GM19043 (cell line): ENCODE results near the gene SMIM23.
"Not testable (repeated sequence)": the region's sequence is repeated elsewhere in the genome, so short reads cannot be mapped to it uniquely, and the experiment has no call there.

ENCODE experiments used
- ATAC-seq: cut with Tn5 transposase; IDR thresholded peaks from one replicate; pipeline ENCODE4 v1.9.1; 2021; ENCODE audit warnings: low read depth; ENCODE audit not compliant: unreplicated experiment

Gene SMIM23

DNA sequence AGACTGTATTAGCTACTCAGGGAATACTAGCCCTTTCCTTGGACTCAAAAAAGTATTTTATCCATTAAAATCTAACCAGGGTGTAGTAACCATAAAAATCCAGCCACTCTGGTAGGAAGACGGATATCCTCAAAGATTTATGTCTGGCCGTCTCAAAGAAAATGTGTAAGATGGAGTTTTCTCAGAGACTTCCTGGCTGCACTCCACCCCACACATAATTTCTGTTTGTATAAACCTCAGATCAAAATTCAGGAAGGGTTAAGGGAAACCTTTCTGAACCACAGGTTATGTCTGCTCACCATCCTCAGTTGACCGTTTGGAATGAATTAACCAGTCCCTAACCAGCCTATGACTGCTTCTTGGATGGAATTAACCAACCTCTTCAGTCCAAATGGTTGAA lies 13.8 kb upstream of the SMIM23 start:
- ATAC-seq, result no peak

DNA sequence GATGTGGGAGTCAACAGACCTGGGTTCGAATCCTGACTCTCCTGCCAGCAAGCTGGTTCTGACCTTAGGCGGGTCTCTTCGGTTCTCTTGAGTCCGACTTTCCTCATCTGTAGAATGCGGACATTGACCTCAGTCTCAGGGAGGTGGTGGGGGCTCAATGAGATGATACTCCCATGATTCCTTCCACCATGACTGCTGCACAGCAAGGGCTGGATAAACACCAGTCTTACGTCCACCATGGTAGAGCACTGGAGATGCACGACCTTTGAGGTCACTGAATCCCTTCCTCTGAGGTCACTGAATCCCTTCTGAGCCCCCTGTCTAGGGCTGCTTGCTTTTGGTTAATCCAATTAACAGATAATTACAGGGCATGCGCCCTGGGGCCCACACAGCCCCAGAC lies 12.5 kb upstream of the SMIM23 start:
- no peak for ATAC-seq

DNA sequence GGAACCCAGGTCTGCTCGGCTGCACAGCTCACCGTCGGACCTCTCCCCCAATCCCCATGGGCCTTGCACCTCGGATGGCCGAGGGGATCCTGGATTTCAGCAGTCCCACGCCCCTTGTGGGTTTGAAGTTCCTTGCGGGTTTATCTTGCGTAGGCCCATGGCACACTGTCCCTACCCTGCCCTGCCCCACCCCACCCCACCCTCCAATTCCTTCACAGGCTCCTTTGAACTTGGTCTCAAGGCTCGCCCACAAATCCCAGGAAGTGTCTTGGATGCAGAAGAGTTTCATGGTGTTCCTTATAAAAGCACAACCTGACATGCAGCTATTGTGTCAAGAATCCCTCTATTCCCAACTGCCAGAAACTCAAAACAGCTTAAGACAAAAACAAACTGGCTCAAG lies 11.2 kb upstream of the SMIM23 start:
- ATAC-seq, result no peak

DNA sequence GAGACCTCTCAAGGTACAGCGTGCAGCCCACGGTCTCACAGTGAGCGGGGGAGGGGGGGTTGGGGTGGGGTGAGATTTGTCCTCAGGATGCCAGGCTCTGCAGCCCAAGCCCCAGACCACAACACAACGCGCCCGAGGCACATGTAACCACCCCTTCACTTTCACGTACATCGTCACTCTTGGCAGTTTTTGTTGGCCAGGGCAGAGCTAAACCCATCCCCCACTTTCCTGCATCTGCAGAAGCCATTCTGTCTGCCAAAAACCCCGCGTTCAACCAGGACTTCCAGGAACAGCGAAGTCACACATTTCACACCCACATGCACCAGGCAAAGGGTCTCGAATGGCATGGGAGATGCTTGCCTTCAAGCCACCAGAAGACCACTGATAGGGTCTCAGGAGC lies 9.4 kb upstream of the SMIM23 start:
- ATAC-seq, result no peak

DNA sequence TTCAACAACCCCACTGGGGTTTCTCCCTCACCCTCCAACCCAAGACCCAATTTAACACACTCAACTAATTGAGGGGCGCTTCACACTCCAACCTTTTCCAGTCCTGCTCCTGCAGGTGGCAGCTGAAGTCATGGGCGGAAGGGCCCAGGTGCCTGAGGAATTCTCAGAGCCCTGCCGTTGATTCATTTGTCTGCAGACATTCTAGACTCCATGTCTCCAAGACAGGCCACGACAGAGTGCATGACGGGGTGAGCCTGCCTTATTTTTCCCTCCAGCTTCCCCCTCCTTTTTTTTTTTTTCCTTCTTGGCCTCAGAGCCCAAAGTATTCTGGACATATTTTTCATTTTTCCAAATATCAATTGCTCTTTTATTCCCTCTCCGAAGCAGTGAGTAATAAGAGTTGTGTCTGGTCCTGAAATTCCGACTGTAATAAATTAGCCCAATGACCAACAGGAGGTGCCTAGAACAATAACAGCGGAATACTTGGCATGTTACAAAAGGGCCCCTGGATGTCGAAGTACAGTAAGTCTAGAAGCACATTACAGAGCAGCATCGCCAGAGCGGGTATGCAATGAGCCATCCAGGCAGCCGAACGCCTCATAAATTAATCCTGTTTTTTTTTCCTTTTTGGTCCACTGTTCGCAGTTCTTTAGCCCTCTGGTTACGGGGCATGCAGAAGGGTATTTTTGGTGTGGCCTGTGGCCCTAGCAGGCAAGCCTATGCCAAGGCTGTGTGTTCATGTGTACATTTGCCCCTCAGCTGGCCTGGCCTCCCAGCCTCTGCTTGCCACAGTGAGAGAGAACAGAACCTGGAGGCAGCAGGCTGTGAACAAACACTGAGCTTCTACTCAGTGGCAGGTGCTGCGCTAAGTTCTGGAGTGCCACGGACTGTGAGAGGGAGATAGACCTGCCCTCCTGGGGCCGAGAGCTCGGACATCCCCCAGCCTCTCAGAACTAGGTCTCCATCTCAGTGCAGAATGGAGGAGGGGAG lies 8.6 kb upstream of the SMIM23 start:
- ATAC-seq, result no peak

DNA sequence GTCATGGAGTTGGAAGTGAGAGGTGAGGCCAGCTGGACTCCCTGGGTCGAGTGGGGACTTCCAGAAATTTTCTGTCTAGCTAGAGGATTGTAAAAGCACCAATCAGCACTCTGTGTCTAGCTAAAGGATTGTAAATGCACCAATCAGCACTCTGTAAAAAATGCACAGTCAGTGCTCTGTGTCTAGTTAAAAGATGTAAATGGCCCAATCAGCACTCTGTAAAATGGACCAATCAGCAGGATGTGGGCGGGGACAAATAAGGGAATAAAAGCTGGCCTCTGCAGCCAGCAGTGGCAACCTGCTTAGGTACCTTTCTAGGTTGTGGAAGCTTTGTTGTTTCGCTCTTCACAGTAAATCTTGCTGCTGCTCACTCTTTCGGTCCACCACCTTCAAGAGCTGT lies 3.9 kb upstream of the SMIM23 start:
- not testable (repeated sequence) for ATAC-seq

DNA sequence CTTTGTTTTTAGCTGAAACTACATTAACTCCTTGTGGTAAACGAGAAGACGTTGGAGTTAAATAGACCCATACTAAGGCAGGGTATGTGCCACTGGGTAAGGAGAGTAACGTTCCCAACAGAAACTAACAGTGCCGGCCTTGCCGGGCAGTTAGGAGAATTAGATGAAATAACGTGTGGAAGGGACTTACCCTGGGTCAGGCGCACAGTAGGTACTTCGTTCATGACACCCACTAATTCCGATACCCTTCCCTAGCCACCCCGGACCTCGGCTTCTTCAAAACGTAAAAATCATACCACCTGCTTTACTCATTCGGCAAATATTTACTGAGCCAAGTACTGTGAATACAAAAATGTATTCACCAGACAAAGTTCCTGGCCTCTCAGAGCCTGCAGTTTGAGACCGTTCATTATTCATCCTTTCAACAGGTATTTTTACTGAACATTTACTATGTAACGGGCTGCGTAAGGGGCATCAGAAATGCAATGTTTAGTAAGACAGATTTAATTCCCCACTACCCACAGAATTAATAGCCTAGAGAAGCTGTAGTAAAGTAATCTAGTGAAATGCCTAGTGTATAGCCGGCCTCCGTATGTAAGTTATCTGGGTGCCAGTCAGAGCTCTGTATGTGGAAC lies 3.2 kb upstream of the SMIM23 start:
- ATAC-seq, result no peak

DNA sequence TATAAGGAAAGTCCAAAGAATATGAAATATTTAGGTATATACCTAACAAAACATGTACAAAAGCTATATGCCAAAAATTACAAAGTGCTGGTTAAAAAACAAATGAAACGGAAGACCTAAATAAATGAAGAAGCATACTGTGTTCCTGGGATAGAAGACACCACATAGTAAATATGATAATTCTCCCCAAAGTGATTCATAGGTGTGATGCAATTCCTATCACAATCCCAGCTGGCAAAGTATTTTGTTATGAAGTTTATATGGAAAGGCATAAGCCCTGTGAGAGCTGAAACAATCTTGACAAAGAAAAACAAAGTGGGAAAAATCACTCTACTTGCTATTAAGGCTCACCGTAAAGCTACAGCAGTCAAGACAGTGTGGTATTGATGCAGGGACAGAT lies 2.6 kb upstream of the SMIM23 start:
- no peak for ATAC-seq

DNA sequence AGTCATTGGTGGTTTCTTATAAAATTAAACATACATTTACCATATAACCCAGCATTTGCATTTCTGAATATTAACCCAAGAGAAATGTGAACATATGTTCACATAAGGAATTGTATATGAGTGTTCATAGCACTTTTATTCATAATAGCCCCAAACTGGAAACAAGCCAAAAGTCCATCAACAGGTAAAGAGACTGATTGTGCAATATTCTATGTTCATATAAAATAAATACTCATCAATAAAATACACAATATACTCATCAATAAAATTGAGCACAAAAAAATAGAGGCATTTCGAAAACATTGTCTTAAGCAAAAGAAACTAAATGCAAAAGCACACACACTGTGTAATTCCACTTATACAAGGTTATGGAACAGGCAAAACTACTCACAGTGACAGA lies 3.7 kb downstream of the SMIM23 start:
- ATAC-seq, result no peak

DNA sequence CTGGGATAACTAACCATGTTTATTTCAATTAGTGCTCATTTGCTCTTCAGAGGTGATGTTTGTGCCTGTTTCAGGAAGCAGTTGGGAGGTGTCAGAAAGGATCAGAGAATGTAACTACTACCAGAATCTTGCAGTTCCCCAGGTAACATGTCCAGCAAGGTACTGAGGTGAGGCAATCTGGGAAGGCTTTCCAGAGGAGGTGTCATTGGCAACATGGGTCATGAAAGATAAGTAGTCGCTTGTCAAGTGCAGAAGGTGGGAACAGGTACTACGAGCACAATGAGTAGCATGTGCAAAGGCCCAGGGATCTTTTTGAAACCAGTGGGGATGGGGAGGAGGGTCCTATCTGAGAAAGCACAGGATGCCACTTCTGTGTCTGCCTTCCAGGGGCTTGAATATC lies 4.8 kb downstream of the SMIM23 start:
- ATAC-seq, result no peak

DNA sequence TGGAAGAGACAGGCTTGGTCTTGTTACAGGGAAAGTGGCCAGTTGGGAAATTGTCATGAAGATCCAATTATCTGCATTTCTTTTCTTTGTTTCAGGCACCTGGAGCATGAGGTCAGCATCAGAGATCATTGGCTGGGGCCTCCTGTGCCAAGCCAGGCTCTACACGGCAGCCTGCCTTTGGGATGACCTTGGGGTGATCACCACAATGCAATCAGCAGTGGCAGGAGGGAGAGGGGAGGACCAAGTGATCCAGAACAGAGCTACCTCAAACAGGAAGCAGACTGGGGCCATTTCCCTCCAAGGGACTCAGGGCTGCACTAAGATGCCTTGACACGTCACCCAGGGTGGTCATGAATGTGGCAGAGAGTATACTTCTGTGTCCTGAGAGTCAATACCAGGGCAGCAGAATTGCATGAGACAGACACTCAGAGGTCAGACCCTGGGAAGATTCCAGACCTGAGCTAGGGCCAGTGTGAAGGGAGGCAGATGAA lies 8.9 kb downstream of the SMIM23 start:
- ATAC-seq, result no peak

DNA sequence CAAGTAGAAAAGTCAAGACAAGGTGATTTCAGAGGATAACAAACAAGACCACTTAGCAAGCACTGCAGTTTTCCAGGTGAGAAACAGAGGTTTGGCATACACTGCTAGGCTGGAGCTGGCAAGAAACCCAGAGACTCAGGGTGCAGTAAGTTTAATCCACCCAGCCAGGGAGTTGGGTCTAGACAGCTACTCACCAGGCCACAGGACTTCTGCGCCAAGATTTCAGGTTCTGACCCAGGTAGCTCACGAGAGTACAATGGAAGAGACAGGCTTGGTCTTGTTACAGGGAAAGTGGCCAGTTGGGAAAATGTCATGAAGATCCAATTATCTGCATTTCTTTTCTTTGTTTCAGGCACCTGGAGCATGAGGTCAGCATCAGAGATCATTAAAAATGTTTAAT lies 9.8 kb downstream of the SMIM23 start:
- ATAC-seq, result no peak

DNA sequence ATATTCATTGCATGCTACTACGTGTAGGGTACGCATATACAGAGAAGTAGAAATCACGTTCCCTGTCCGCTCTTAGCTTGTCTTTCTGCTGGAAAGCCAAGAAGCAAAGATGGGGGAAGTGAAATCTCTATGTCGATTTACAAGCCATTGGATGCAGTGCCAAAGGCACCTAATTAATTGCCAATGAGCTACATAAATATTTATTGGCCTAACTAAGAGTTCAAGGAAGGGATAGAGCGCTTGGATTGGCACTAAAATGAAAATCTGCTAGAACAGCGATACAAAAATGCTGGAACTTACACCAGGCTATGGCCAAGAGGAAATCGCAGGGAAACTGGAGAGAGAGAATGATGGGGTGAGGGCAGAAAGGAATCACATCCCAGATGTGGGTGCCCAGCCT lies 10.8 kb downstream of the SMIM23 start:
- ATAC-seq, result no peak

DNA sequence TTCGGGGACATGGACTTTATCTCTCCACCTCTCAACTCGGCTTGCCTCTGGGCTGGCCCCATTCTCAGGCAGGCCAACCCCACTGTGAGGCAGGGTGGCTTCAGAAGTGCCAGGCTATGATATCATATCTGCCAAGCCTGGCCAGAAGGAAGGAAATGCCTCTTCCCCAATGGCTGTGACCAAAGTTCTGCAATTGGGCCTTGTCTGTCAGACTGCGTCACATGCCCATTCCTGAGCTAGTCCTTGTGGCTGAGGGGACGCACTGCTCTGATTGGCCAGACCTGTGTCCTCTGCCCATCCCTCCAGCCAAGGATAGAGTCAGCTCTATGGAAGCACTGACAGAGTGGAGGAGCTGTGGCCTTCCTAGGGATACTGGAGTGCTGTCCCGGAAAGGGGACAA lies 11.9 kb downstream of the SMIM23 start:
- ATAC-seq, result no peak

DNA sequence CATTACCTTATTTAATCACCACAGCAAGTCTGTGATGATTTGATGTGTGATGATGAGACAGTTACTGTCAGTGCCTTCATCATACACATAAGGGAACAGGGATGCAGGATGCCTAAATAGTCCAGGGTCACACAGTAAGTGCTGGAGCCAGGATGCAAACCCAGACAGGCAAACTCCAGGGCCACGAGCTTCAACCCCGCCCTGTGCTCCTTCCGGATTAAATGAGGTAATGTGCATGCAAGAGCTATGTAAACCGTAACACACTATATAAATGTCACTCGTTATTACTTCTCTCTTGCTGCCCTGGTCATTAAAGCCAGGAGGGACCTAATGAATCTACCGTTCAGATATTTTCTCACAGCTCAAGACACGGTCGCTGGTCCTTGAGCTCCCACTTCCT lies 12.8 kb downstream of the SMIM23 start:
- ATAC-seq, result no peak

DNA sequence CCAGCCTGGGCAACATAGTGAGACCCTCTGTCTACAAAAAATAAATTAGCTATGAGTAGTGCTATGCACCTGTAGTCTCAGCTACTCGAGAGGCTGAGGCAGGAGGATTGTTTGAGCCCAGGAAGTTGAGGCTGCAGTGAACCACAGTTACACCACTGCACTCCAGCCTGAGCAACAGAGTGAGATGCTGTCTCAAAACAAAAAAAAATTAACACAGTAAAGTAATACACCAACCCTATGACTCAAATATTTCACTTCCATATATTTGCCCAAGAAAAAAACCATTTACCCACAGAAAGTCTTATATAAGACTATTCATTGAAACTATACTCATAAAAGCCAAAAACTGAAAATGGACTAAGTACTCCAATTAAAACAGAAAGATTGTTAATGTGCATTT lies 16.2 kb downstream of the SMIM23 start:
- no peak for ATAC-seq

DNA sequence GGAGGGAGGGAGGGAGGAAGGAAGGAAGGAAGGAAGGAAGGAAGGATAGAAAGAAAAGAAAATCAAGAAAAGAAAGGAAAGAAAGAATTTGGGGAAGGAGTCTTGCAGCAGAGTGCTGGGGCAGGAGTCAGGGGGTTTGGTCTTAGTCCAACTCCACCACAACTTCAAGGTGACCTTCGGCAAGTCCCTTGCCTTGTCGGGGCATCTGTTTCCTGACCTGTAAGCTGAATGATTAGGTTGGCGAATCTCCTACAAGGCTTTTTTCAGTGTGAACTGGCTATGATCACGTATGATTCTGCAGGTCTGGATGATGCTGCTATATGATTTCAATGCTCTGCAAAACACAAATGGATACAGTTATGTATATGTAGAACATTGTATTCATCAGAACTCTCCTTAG lies 20.1 kb downstream of the SMIM23 start:
- no peak for ATAC-seq

DNA sequence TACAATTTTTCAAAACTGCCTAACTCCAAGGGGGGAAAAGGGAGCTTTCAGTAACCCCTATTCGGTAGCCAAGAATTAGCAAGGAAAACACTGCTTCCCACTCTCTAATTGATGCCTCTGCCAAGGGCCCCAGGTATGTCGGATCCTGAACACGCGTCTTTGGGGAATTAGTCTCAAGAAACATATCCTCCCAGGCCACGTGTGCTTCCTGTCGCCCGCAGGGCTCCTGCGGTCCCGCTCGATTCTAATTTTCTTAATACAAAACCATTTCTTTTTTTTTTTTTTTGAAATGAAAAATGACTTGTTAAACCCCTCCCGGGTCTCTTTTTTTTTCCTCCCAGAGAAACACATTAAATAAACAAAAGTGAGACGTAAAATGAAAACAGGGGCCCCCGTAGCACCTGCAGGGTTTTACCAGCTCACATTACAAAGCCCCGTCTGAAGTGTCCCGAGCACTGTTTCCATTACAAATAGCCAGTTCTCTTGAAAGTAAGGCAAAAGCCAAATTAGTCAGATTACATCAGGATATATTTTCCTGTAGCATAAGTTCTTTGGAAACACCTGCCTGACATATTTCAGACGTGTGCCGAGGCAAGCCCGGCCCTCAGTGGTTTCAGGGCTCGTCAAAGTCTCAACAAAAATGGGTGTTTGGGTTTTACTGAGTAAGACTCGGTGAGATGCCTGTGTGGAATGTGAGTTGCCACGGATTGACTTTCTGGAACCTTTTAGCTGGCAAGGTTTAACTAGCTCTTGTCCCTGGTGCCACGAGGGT lies 21.5 kb downstream of the SMIM23 start:
- ATAC-seq, result no peak

DNA sequence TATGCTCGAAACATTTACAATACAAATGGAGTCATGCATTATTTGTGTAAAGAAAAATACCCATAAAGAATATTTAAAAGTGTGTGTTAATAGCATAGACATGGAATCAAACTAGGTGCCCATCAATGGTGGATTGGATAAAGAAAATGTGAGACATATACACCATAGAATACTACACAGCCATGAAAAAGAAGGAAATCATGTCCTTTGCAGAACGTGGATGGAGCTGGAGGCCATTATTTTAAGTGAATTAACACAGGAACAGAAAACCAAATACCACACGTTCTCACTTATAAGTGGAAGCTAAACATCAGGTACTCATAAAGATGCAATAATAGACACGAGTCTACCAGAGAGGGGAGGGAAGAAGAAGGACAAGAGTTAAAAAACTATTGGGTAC lies 22.8 kb downstream of the SMIM23 start:
- no peak for ATAC-seq

DNA sequence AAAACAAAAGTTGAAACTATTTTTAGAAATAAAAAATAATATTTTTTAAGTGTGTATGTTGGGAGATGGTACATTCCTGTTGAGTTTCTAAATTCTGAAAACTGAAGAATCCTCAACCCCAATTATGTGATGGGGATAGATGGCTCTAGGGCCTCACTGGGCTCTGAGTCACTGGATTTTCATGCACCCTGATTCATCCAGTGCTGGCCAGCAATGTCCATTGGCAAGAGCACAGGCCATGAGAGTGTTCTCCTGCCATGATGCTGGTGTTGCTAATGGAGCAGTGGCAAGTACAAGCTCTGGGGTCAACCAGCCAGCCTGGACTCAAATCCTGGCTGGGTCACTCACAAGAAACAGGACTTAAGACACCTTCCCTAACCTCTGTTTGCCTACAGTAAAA lies 23.3 kb downstream of the SMIM23 start:
- ATAC-seq, result no peak

DNA sequence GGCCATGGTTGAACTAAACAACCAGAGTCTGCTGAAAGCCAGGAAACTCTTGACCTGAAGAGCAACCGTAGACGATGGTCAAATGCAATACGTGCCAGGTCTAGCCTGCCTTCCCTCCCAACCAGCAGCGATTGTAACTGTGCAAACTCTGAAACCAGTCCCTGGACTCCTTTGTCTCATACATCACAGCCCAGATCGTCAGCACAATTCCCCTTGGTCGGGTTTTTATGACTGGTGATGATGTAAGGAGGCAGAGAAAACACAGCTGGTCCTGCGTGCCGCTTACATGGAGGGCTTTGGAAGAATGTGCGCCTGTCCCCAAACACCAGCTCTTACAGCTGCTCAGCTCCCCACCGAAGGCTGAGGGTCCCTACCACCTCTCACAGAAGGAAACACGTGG lies 24.6 kb downstream of the SMIM23 start:
- ATAC-seq, result no peak
